Pancreas (tissue), 10 donors: ENCODE data around the gene HMGN3. TPM values are rescaled to one million over a fixed set of nuclear protein-coding genes. Genes with fewer than 3 reads are reported as not detected.

Experiments
- ATAC-seq, 4 donors: fragments of 200-7000 bp; cut with Tn5 transposase; one replicate each; pipeline versions ENCODE4 v1.8.0 to v1.9.1; 2020; ENCODE audit warnings: mild to moderate bottlenecking in 4 of 4, moderate library complexity in 4 of 4
- DNase-seq, 6 donors: peaks; one replicate each; pipeline ENCODE4 v3.0.0-alpha.2; 2020
- FAIRE-seq: peaks from 2 replicates; lab custom pipeline; 2012; peaks lifted over from hg19 to GRCh38; lab: Jason Lieb, UNC
- H3K27ac ChIP-seq, 4 donors: fragments of 200-600 bp; sonication (generic); 1 replicate in 3 of 4; 2 replicates in 1 of 4; pipeline versions ENCODE4 v1.5.0 to v1.8.0; 2020
- H3K27me3 ChIP-seq, 4 donors: fragments of 200-600 bp; one replicate each; pipeline ENCODE4 v1.8.0; 2021
- H3K36me3 ChIP-seq, 3 donors: fragments of 200-600 bp; sonication (generic) in 1 of 3; one replicate each; pipeline versions ENCODE4 v1.5.0 to v1.8.0; 2020 to 2021
- H3K4me1 ChIP-seq, 3 donors: fragments of 200-600 bp; one replicate each; pipeline ENCODE4 v1.8.0; 2021
- H3K4me3 ChIP-seq, 4 donors: fragments of 200-600 bp; sonication (generic) in 2 of 4; one replicate each; pipeline versions ENCODE4 v1.5.0 to v1.8.0; 2020 to 2021
- H3K9me3 ChIP-seq, 4 donors: fragments of 200-600 bp; one replicate each; pipeline ENCODE4 v1.8.0; 2021
- CTCF ChIP-seq, 4 donors: fragments of 200-600 bp; sonication (generic) in 3 of 4; IDR thresholded peaks; one replicate each; pipeline versions ENCODE4 v1.5.0 to v1.8.0; 2021; ENCODE audit warnings: antibody characterized with exemption in 4 of 4
- WGBS, 2 donors: extraction: QIAGEN DNeasy Blood & Tissue Kit; methylation state at CpG; one replicate each; pipeline ENCODE4 v1.1.7; 2013; 5-methylcytosine and 5-hydroxymethylcytosine counted together
- intact Hi-C, 3 donors: fragments of 100-400 bp; cut with DNase I; formaldehyde crosslinking; loops; one replicate each; pipeline versions ENCODE4 v1.11.1 to v1.14.2; 2022
- polyA plus RNA-seq, 2 donors: library from polyadenylated mRNA; stranded (reverse); fragments of 200-250 nt; gene quantifications; one replicate each; pipeline ENCODE4 v1.2.3, GENCODE V29; 2013
- total RNA-seq, 6 donors: library from RNA; stranded (reverse); fragmentation: NEBNext Ultra II Directional in 4 of 6; extraction: Animal tissue kit (Norgen Biotek cat#: 25700) in 4 of 6; gene quantifications; one replicate each; pipeline versions ENCODE4 v1.2.1 to v1.2.4, GENCODE V29; 2021 to 2023
- donor health status: healthy with polysubstance abuse.
- donor health status: DM: no; HTN: no; CAD: no; lungs with moderate emphysema.
- donor health status: DM: no; HTN: no; CAD: no.
- donor health status: control.
- donor health status: control.
- donor health status: Bipolar disorder and iron deficiency.
- donor health status: DM: yes; HTN: yes; CAD: no.
- donor health status: DM: no; HTN: no; CAD: no.
- donor health status: DM: no; HTN: no; CAD: no.
- donor health status: DM: yes; HTN: yes; CAD: no.

Gene HMGN3
- total and polyA plus RNA-seq, 8 donors = 19.1 to 134 (median 33.1) TPM

DNA sequence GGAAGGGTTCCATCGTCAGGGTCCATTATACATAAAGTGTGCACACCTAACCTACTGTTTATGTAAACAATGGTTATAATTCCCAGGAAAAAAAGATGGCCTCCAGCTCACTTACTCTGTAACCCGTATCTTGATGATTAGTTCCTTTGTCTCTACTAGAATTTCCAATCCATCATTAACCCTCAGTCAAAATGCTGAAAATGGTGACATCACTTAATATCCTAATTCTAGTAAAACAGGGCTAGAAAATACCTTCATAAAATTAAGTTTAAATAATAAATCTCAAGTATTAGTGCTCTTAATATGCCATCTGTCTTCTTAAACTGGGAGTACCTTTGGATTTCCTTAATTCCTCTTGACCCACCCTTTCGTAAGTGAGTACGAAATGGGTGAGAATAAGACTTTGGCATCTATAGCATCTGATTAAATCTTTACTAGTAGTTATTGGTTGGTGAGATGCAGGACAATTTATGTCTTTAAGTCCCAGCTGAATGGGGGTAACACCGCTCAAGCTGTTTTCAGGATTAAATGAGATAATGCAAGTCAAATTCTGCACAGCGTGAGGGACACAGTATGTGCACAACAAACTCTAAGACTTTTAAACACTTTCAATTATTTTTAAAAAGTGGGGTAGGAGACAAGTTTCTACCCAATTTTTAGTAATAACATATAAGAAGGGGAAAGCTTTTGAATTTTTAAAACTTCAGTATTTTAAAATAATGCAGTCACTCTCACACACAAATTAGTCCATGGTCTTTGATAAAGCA lies 1.6 kb downstream of the HMGN3 start:
- Histone ChIP-seq H3K4me1 (peaks cover 0 to 9% (median 5%) of the 10 kb centered on the region in 3 donors), H3K36me3 (no peaks in the 10 kb centered on the region), H3K9me3 (no peaks in the 10 kb centered on the region), H3K27ac (peak overlapping the region; percentile 66 to 90 (median 84)), H3K4me3 (peak overlapping the region; percentile 56 to 80 (median 62)), H3K27me3 (no peaks in the 10 kb centered on the region)
- no peak for ATAC-seq
- FAIRE-seq = no peak
- TF ChIP-seq CTCF (IDR thresholded peaks at IDR 0.05) = no peak
- intact Hi-C loops = no loop called here
- no peak for DNase-seq
- 79 to 81% methylated on average over 6 of the region's 6 CpGs for WGBS, 2 donors

- H3K27me3 ChIP-seq = no peaks in the 10 kb centered on the region
- no peak for TF ChIP-seq CTCF (IDR thresholded peaks at IDR 0.05)
- H3K36me3 ChIP-seq = no peaks in the 10 kb centered on the region
- no peaks in the 10 kb centered on the region for H3K9me3 ChIP-seq
- H3K4me3 ChIP-seq = no peak overlapping the region
- H3K27ac ChIP-seq = no peak overlapping the region
- H3K4me1 ChIP-seq = peaks cover 0 to 9% (median 5%) of the 10 kb centered on the region in 3 donors
- intact Hi-C loops = no loop called here
- no peak for ATAC-seq
- no peak for FAIRE-seq
- DNase-seq = no peak
These were observed 2.8 kb downstream of the HMGN3 start for GRCh38 chr6:79231666-79232065.

GRCh38 chr6:79231101-79231500 lies 3.4 kb downstream of the HMGN3 start:
- Histone ChIP-seq H3K4me1 (peaks cover 0 to 9% (median 5%) of the 10 kb centered on the region in 3 donors), H3K36me3 (no peaks in the 10 kb centered on the region), H3K27me3 (no peaks in the 10 kb centered on the region), H3K4me3 (no peak overlapping the region), H3K9me3 (no peaks in the 10 kb centered on the region), H3K27ac (no peak overlapping the region)
- TF ChIP-seq CTCF (IDR thresholded peaks at IDR 0.05) = no peak
- no peak for FAIRE-seq
- WGBS, 2 donors = 83 to 86% methylated on average over 4 of the region's 4 CpGs
- ATAC-seq = no peak
- intact Hi-C loops = no loop called here
- DNase-seq = no peak

GRCh38 chr6:79230149-79230548 lies 4.3 kb downstream of the HMGN3 start:
- no peak for DNase-seq
- Histone ChIP-seq H3K27me3 (no peaks in the 10 kb centered on the region), H3K4me3 (no peak overlapping the region), H3K36me3 (no peaks in the 10 kb centered on the region), H3K27ac (no peak overlapping the region), H3K4me1 (peaks cover 0 to 9% (median 5%) of the 10 kb centered on the region in 3 donors), H3K9me3 (no peaks in the 10 kb centered on the region)
- no peak for FAIRE-seq
- 72 to 73% methylated on average over 2 of the region's 2 CpGs for WGBS, 2 donors
- intact Hi-C loops = no loop called here
- ATAC-seq = no peak
- no peak for TF ChIP-seq CTCF (IDR thresholded peaks at IDR 0.05)

DNA sequence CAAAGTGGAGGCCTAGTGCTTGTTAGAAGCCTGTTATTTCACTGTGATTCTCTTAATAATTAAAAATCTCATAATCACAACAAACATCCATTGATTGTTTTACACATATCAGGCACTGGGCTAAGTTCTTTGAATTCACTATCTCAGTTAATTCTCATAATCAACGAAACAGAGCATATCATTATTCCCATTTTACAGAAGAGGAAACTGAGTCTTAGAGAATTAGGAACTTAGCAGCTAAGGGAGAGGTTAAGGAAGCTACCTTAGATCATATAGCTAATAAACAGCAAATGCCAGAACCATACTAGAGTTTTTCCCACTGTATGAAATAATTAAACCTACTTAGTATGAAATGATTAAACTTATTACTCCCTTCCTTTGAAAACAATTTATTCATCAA lies 7.0 kb downstream of the HMGN3 start:
- H3K4me1 ChIP-seq = peaks cover 0 to 6% (median 0%) of the 10 kb centered on the region in 3 donors
- no peak for TF ChIP-seq CTCF (IDR thresholded peaks at IDR 0.05)
- no peaks in the 10 kb centered on the region for H3K9me3 ChIP-seq
- ATAC-seq (no peak), DNase-seq (no peak), FAIRE-seq (no peak)
- intact Hi-C loops = no loop called here
- H3K36me3 ChIP-seq = no peaks in the 10 kb centered on the region
- no peaks in the 10 kb centered on the region for H3K27me3 ChIP-seq
- 77 to 83% methylated on average over 1 of the region's 1 CpG for WGBS, 2 donors
- no peak overlapping the region for H3K4me3 ChIP-seq
- H3K27ac ChIP-seq = no peak overlapping the region
